Measurements from ENCODE around the gene SELENOM.

DNA sequence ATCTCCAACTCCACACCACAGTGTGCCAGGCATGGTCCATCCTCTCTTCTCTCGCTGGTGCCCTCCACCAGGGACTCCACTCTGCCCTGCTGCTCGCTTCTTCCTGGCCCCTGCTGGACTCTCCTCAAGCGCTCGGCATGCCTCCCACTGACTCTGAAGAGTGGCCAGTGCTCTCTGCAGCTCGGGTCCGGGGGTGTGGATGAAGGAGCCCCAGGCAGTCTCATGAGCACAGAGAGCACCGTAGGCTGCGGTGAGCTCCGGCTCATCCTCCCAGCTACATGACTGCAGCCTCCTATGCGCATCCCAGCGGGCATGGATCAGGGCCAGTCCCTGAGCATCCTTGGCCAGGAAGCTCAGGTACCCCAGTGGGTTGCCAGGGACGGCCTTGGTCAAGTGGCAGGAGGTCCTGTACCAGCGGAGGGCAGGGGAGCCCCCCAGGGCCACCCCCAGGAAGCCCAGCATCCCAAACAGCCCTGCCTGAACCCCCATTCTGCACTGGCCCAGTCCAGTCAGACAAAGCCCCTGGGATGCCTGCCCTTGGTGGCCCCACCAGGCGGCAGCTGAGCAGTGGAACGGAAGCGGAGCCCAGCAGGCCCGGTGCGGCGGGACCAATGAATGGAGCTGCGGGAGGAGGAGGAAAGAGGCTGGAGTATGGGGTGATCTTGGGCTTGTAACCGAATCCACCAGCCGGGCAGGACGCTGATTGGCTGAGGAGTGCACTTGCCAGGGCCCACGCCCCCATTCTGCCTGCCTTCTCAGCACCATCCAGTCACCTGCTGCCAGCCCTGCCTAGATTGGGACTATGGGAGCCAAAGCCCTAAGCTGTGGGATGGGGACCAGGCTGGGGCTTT, 32.7 kb upstream of the SELENOM start, which contains the start of gene PLA2G3:
- no peak for TF ChIP-seq EZH2 (IDR thresholded peaks at IDR 0.05; ENCODE audit: low read length, missing control alignments)
- TF ChIP-seq, protein P1, sequence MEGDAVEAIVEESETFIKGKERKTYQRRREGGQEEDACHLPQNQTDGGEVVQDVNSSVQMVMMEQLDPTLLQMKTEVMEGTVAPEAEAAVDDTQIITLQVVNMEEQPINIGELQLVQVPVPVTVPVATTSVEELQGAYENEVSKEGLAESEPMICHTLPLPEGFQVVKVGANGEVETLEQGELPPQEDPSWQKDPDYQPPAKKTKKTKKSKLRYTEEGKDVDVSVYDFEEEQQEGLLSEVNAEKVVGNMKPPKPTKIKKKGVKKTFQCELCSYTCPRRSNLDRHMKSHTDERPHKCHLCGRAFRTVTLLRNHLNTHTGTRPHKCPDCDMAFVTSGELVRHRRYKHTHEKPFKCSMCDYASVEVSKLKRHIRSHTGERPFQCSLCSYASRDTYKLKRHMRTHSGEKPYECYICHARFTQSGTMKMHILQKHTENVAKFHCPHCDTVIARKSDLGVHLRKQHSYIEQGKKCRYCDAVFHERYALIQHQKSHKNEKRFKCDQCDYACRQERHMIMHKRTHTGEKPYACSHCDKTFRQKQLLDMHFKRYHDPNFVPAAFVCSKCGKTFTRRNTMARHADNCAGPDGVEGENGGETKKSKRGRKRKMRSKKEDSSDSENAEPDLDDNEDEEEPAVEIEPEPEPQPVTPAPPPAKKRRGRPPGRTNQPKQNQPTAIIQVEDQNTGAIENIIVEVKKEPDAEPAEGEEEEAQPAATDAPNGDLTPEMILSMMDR (conservative IDR thresholded peaks at IDR 0.05 in 1 of 2, IDR thresholded peaks at IDR 0.05 in 1 of 2; ENCODE audit: low read depth in 1 of 2, low read length in 2 of 2) = no peak
